Prostate gland (tissue), 2 donors: ENCODE data around the gene NDST1.

Source experiments
- CTCF ChIP-seq, 4 experiments: fragments of 200-600 bp in 2 of 4; fragments of 450-650 bp in 2 of 4; sonication (generic) in 2 of 4; IDR thresholded peaks; 1 replicate in 3 of 4; 2 replicates in 1 of 4; pipeline ENCODE4 v1.5.1; 2016 to 2019; ENCODE audit warnings: antibody characterized with exemption in 4 of 4, mild to moderate bottlenecking in 2 of 4, moderate library complexity in 2 of 4
- POLR2A ChIP-seq: fragments of 450-650 bp; IDR thresholded peaks from one replicate; pipeline ENCODE4 v1.6.1; 2016; ENCODE audit warnings: antibody characterized with exemption, mild to moderate bottlenecking

- TF ChIP-seq CTCF (IDR thresholded peaks at IDR 0.05) (no peak), POLR2A (no peak)
These were observed 7.0 kb upstream of the NDST1 start for GRCh38 chr5:150500905-150501304.
